K562 (cell line): ENCODE results near the gene SERBP1. TPM values are rescaled to one million over a fixed set of nuclear protein-coding genes. Genes with fewer than 3 reads are reported as not detected.
A peak's percentile ranks its signal among the peaks of the same experiment; 100 is the strongest.

Source experiments
- CEBPB ChIP-seq: fragments of 450-650 bp; IDR thresholded peaks from 2 replicates; pipeline ENCODE4 v1.6.1; 2016; ENCODE audit warnings: missing genetic modification characterization, missing compliant biosample characterization
- FUS ChIP-seq: fragments of 200-400 bp; formaldehyde crosslinking; optimal IDR thresholded peaks from 2 replicates; pipeline ENCODE3; 2017; ENCODE audit warnings: low read depth, low read length
- ID3 ChIP-seq, 2 experiments: fragments of 250-450 bp in 1 of 2; fragments of 450-650 bp in 1 of 2; sonication (Bioruptor Pico) in 1 of 2; IDR thresholded peaks; 2 replicates each; pipeline versions ENCODE4 v1.6.1 to v1.8.0; 2016 to 2021; ENCODE audit warnings: mild to moderate bottlenecking in 2 of 2, moderate library complexity in 2 of 2, missing compliant biosample characterization in 1 of 2, missing genetic modification characterization in 1 of 2
- JUND ChIP-seq, 2 experiments: IDR thresholded peaks; 2 replicates in 1 of 2; 3 replicates in 1 of 2; pipeline ENCODE4 v1.6.1; 2011; ENCODE audit warnings: borderline replicate concordance in 2 of 2, low read depth in 2 of 2, low read length in 2 of 2, improper control_type of control experiment in 1 of 2, missing biosample characterization in 1 of 2, missing genetic modification characterization in 1 of 2, missing genetic modification reagents in 1 of 2
- L3MBTL2 ChIP-seq: fragments of 450-650 bp; IDR thresholded peaks from 2 replicates; pipeline ENCODE4 v1.6.1; 2016; ENCODE audit warnings: mild to moderate bottlenecking, moderate library complexity
- MTA3 ChIP-seq: fragments of 450-650 bp; formaldehyde crosslinking; IDR thresholded peaks from 2 replicates; pipeline ENCODE4 v1.6.1; 2017; ENCODE audit warnings: mild to moderate bottlenecking, borderline replicate concordance
- NCOR1 ChIP-seq: fragments of 450-650 bp; IDR thresholded peaks from 2 replicates; pipeline ENCODE4 v1.6.1; 2016; ENCODE audit warnings: mild to moderate bottlenecking, moderate library complexity
- NEUROD1 ChIP-seq: fragments of 150-350 bp; IDR thresholded peaks from 2 replicates; pipeline ENCODE4 v1.6.1; 2014; ENCODE audit warnings: borderline replicate concordance, low read length, low read depth; ENCODE audit not compliant: partially characterized antibody
- NR0B1 ChIP-seq: fragments of 450-650 bp; IDR thresholded peaks from one replicate; pipeline ENCODE4 v1.6.1; 2018; ENCODE audit warnings: mild to moderate bottlenecking, moderate library complexity; ENCODE audit not compliant: partially characterized antibody
- PBX2 ChIP-seq, 2 experiments: IDR thresholded peaks in 1 of 2; conservative IDR thresholded peaks in 1 of 2; 2 replicates each; pipeline ENCODE4 v1.6.1; 2016; ENCODE audit warnings: low read depth in 2 of 2, mild to moderate bottlenecking in 1 of 2, missing compliant biosample characterization in 1 of 2, missing genetic modification characterization in 1 of 2, moderate library complexity in 1 of 2
- SMARCC2 ChIP-seq: fragments of 450-650 bp; IDR thresholded peaks from 2 replicates; pipeline ENCODE4 v1.6.1; 2017; ENCODE audit warnings: antibody characterized with exemption, moderate library complexity, mild to moderate bottlenecking, low read depth
- STAT5A ChIP-seq: IDR thresholded peaks from 2 replicates; pipeline ENCODE4 v1.6.1; 2012; ENCODE audit warnings: low read length, inconsistent platforms, borderline replicate concordance
- ZNF586 ChIP-seq: fragments of 450-650 bp; formaldehyde crosslinking; conservative IDR thresholded peaks from 2 replicates; pipeline ENCODE4 v1.4.0; 2020; ENCODE audit warnings: mild to moderate bottlenecking, moderate library complexity
- ZNF589 ChIP-seq: fragments of 200-800 bp; sonication (Bioruptor generic); IDR thresholded peaks from 2 replicates; pipeline ENCODE4 v1.6.1; 2016; ENCODE audit warnings: low read depth, missing genetic modification characterization, missing compliant biosample characterization
- ZNF592 ChIP-seq: fragments of 450-650 bp; IDR thresholded peaks from 2 replicates; pipeline ENCODE4 v1.6.1; 2017; ENCODE audit warnings: antibody characterized with exemption, mild to moderate bottlenecking
- ZNF780A ChIP-seq: fragments of 250-450 bp; sonication (Bioruptor Pico); IDR thresholded peaks from 2 replicates; pipeline ENCODE4 v1.5.0; 2021; ENCODE audit warnings: mild to moderate bottlenecking
- polyA plus RNA-seq, 8 experiments: library from polyadenylated mRNA; depleted of rRNA in 4 of 8; stranded (reverse) in 5 of 8; unstranded in 3 of 8; fragments of >200 nt; fragmentation: Nextera tagmentation in 2 of 8; fragmentation: Illumina TruSeq in 1 of 8; extraction: Ambion mirVana in 2 of 8; extraction: Trizol in 1 of 8; gene quantifications; 2 replicates each; pipeline versions ENCODE4 v1.2.1 to v1.2.3, GENCODE V29; 2011 to 2014; ENCODE audit warnings: inconsistent platforms in 1 of 8, missing spikeins in 1 of 8
- total RNA-seq, 7 experiments: library from RNA; depleted of rRNA in 6 of 7; stranded (reverse); fragments of >200 nt in 6 of 7; fragmentation: Illumina TruSeq in 2 of 7; extraction: Trizol in 2 of 7; gene quantifications; 2 replicates each; pipeline versions ENCODE4 v1.2.1 to v1.2.3, GENCODE V29; 2011 to 2021; ENCODE audit warnings: low replicate concordance in 1 of 7

SERBP1 gene
- total and polyA plus RNA-seq, 9 of the 15 experiments (the other 6 are each of a cell fraction or from before 2014, with no cell fraction given) = 79.9 to 761 (median 464) TPM

- TF ChIP-seq NR0B1 (no peak), ID3 (CRISPR knock-in tag; IDR thresholded peaks at IDR 0.05) (no peak), ID3 (tag; IDR thresholded peaks at IDR 0.05) (peak; percentile 59; the same call in 1 of the 2 replicates), L3MBTL2 (peak; percentile 98), STAT5A (peak; percentile 59), SMARCC2 (peak; percentile 50; the same call in 1 of the 2 replicates), NEUROD1 (peak; percentile 84), ZNF589 (CRISPR knock-in tag) (peak; percentile 71), ZNF592 (peak; percentile 90), PBX2 (CRISPR knock-in tag; IDR thresholded peaks at IDR 0.05; ENCODE audit: low read depth) (no peak), PBX2 (tag; conservative IDR thresholded peaks at IDR 0.05; ENCODE audit: low read depth) (peak; percentile 48; the same call in 1 of the 2 replicates), MTA3 (0 out of 2 replicates have a peak, but pooled peaks have one; percentile 69), JUND (IDR thresholded peaks at IDR 0.05; ENCODE audit: borderline replicate concordance, low read depth, low read length) (peak; percentile 41), JUND (tag; IDR thresholded peaks at IDR 0.05; ENCODE audit: borderline replicate concordance, low read depth, low read length) (peak; percentile 78; the same call in 1 of the 3 replicates), FUS (no peak), CEBPB (tag) (peak; percentile 49; the same call in 1 of the 2 replicates), ZNF586 (no peak), NCOR1 (peak; percentile 80), ZNF780A (CRISPR knock-in tag) (no peak)
Measured at GRCh38 chr1:67479146-67479891, 49.1 kb upstream of the SERBP1 start (continued).
